NCI-H345 treated with DMSO at 0.1 percent for 48 hours (cell line): ENCODE measurements around the gene LCNL1.

Experiments
- DNase-seq: peaks from one replicate; lab custom pipeline; 2025; ENCODE audit not compliant: unreplicated experiment; lab: John Stamatoyannopoulos, UW

LCNL1 gene

DNA sequence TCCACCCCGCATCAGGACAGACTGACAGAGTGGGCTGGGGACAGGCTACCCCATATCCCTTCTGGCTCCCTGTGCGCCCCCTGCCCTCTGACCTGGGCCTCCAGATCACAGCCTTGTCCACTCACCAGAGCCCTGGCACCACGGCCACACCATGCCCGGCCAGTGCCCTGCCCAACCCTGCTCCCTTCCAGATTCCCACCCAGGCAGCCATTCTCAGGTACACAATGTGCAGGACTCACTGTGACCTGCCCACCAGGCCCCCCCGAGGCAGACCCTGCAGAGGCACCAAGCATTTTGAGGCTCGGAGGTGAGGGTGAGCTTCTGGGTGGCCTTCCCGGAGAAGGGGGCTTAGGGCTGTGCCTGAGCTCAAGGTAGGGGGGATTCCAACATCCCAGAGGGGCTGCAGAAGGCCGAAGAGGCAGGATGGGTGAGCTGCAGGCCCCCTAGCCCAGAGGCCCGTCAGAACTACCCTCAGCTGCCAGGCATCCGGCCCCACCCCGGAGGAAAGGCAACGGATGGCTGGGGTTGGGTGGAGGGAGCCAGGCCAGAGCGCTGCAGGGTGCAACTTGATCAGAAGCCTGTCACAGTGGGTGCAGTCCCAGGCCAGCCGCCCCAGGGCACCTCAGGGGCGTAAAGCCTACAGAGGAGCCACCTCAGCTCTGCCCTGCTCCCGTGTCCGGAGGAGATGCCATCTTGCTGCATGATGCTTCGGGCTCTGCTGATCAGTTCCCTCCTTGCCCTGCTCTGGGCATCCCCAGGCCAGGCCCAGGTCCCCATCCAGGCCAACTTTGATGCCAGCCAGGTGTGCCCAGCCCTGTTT is at the start of gene LCNL1:
LCNL1 (plus strand) TSS at position 762 of the 820 bp plus-strand sequence. CDS start 594 bp downstream, outside the sequence.
- no peak for DNase-seq

GRCh38 chr9:136934277-136934676 is 48.5 kb upstream of the LCNL1 start:
- no peak for DNase-seq

GRCh38 chr9:136935651-136936050 is 47.1 kb upstream of the LCNL1 start:
- DNase-seq: no peak

DNA sequence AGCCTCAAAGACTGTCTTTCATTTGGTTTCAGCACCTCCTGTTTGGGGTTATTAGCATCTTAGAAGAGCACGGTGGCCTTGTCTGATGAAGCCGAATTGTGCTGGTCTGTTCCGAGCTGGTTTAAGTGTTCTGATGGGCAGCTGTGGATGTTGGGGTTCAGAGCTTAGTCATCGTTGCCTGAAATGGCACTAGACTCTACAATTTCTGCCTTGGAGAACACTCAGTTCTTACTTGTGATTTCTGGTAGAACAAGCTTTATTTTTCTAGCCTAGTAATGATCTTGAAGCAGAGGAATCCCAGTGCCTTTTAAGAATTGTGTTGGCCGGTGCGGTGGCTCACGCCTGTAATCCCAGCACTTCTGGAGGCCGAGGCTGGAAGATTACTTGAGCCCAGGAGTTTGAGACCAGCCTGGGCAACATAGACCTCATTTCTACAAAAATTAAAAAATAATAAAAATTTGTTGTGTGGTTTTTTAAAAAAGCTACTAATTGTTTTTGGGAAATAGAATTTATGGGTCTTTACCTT is 46.1 kb upstream of the LCNL1 start:
- DNase-seq: no peak

DNA sequence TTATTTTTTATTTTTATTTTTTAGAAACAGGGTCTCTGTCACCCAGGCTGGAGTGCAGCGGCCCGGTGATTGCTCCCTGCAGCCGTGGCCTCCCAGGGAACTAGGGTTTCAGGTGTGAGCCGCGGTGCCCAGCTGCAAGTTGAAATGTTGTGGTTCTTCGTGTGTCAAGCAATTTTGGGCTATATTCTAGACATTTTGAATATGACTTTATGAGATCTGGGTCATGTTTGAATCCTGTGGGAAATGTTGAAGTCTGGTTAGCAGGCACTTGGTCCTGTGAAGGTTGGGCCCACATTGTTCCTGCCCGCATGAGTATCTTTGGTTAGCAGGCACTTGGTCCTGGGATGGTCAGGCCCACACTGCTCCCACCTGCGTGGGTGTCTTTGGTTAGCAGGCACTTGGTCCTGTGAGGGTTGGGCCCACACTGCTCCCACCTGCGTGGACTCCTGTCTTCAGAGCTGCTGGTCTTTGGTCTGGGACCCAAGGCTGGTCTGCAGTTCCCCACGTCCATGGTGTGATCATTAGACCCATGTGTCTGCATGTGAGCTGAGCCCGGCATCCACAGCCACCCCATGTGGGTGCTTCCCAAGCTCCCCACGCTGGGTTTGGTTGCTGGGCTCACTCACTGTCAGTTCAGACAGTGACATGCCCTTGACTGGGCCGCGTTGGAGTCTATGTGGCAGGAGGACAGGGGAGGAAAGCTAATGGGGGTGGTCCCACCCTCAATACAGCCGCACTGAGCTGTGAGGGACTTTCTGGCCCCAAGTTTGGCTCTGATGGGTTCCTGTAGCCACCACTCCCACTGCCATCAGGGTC is 45.4 kb upstream of the LCNL1 start:
- DNase-seq: no peak

DNA sequence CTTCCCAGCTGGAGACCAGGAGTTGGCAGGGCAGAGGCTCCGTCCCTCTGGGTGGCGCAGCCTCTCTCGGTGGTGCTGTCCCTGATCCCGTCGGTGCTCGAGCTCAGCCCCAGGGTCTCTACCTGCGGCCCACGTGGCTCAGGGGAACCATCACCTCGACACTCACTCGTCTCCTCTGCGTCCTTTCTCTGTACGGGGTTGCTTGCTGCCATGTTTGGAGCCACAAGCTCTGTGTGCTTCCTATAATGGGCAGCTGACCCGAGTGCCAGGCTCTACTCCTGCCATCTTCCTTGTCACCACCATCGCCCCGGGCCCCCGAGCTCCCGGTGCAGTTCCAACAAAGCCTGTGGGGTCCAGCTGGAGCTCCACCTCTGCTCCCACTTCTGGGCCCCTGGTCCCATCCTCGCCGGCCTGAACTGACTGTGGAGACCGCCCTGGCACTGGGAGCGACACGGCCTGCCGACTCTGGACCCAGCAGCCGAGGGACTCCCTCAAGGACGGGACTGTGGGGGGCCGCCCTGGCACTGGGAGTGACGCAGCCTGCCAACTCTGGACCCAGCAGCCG is 43.3 kb upstream of the LCNL1 start:
- no peak for DNase-seq

DNA sequence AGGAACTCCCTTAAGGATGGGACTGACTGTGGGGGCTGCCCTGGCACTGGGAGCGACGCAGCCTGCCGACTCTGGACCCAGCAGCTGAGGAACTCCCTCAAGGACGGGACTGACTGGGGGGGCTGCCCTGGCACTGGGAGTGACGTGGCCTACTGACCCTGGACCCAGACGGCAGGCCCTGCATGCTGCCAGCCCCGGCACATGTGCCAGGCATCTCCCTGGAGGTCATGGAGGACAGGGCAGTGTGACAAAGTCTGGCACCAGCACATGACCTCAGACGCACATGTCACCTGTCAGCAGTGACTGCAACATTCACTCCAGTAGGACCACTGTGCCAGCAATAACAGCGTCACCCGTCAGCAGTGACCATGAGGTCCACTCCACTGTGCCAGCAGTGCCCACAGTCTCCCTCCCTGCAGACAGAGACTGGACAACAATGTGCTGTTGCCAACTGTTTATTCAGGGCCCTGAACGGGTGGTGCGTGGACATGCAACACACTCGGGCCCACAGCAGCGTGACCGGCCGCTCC is 42.7 kb upstream of the LCNL1 start:
- DNase-seq: no peak

DNA sequence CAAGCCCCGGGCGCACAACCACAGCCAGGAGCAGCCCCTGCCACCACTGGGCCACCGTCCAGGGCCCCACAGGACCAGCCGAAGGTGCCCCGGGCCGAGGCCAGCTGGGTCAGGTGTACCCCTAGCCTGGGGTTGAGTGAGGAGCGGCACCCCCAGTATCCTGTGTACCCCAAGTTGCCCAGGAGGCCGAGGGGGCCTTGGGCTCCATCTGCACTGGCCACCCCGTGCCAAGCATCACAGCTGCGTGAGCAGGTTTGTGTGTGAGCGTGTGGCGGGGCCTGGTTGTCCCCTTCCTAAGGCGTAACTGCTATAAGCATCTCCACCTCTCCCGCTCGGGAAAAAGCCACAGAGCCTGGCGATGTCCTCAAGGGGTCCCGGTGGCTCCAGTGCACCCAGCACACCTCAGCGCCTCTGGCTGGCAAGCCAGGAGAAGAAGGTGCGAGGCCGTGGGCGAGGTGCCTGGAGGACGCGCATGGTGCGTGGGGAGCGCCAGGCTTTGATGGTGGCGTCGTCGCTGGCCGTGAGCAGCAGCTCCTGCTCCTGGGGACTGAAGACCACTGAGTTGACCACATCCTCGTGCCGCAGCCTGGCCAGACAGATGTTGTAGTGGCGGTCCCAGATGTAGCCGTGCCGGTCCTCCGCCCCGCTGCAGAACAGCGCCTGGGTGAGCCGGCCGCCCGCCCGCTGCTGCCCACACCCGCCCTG is 42.1 kb upstream of the LCNL1 start:
- no peak for DNase-seq

DNA sequence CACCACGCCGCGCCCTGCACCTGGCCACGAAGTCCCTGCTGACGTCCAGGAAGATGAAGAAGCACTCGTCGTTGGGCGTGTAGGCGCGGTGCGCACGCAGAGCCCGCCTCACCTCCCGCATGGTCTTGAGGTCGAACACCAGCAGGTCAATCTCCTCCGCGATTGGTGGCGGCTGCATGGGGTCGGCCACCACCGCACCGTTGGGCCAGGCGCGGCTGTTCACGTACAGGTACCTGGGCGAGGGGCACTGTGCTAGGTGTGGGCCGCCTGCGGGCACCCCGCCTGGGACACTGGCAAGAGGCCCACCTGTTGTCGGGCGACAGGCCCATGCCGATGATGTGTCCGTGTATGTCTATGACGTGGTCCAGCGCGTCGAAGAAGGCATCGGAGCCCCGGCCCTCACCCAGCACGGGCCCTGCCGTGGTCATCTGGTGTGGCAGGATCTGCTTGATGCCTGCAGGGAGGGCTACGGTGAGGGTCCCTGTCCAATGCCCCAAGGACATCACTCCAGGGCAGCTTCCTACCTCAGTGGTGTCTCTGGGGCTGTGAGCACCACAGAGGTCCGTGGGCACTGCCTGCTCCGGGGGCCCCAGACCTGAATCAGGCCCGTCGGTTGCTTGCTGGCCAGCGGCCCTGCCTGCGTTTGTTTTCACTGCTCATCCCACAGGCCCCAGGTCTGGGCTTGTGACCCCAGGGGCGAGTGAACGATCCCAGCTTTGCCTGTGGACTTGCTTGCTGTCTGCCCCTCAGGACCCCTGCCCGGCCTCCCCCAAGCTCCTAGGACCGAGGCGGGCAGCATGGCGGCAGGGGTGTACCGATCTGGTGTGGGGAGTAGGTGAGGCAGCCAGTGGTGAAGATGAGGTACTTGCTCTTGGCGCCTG is 41.3 kb upstream of the LCNL1 start:
- no peak for DNase-seq

DNA sequence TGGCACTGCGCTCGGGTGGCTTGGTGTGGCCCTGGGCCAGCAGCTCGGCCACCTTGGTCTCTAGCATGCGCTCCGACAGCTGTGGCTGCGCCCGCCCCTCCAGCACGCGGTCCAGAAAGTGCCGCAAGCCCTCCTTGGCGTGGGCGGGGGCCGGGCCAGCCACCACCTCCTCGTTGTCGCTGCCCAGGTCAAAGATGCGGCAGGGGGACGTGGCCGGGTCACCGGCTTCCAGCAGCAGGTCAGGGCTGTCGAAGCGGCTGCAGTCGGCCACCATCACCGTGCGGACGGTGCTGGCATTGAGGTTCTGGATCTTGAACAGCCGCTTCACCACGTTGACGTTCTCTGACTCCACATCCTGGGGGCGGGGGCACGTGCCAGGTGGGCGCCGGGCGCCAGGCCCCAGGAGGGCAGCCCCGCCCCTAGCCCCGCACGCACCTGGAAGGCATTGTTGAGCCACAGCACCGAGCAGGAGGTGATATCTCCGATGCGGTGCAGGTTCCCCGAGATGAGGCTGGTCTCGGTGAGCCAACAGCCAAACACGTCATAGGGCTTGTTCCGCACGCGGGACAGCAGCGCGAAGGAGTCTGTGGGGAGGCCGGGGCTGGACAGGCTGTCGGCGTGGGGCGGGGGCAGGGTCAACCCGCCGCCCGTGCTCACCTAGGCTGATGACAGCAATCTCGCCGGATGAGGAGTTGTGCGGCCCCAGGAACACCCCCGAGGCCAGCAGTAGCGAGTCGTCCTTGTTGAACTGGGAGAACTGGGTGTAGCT is 40.5 kb upstream of the LCNL1 start:
- DNase-seq: no peak

DNA sequence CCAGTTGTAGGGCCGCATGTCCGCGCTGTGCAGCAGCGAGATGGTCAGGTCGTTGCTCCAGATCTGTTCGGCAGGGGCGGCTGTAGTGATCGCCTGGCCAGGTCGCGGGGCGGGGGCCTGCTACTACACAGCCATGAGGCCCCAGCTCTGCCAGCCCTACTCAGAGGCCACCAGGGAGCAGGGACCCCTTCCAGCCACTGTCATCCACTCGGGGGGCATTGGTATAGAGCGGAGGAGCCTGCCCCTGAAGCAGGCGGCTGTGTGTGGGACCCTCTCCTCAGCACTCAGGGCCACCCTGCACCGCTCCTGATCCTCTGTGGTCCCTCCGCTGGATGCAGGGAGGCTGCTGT is 39.9 kb upstream of the LCNL1 start:
- no peak for DNase-seq

- no peak for DNase-seq
These were observed 39.2 kb upstream of the LCNL1 start for GRCh38 chr9:136943291-136944211.

DNA sequence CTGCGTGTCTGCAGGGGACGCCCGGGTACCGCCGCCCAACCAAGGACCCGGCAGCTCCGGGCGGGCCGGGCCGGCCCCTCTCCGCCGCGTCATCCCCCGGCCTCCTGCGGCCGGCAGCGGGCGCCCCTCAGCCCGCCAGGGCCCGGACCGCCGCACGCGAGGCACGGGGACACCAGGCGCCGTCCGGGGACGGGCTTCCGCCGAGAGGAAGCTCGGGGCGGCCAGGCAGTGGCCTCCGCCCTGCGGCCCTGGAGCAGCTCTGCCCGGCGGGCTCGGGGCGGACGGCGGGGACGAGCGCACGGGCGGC is 38.6 kb upstream of the LCNL1 start:
- DNase-seq: no peak

GRCh38 chr9:136944519-136945332 is 38.1 kb upstream of the LCNL1 start, which contains the start of the genes C8G and FBXW5:
C8G (plus strand) TSS chr9:136945243; CDS start chr9:136945321, 78 bp downstream.
FBXW5 (minus strand) TSS chr9:136944738; CDS start chr9:136944083, 655 bp downstream.
- DNase-seq: peak; percentile 92

GRCh38 chr9:136945333-136946227 is 37.2 kb upstream of the LCNL1 start:
- no peak for DNase-seq
